OCI-LY3 (cell line): ENCODE measurements around the gene NAPB.

Source experiments
- CTCF ChIP-seq: fragments of 200-600, 300-600 bp; sonication (generic); IDR thresholded peaks from 2 replicates; pipeline ENCODE4 v1.5.1; 2014; ENCODE audit warnings: antibody characterized with exemption, low read length, low read depth
- EZH2phosphoT487 ChIP-seq: fragments of 200-600 bp; shearing (Covaris generic); IDR thresholded peaks from 2 replicates; pipeline ENCODE4 v1.6.1; 2018; ENCODE audit warnings: antibody characterized with exemption, mixed run types, low read depth

DNA sequence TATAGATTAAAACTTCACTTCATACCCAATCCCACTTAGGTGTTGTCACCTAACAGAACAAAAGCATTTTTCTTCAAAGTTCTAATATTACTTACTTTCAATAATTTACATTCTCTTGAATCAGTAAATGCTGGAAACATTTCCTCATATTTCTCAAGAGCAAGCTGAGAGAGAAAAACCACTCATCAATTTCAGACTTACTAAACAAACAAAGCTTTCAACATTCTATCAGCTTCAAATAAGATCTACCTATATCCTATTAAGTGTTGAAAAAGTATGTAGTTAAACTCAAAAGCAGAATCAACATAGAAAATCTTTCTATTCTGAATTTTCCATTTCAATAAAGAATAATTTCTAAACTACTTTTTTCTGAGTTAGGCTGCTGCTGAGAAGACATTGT lies 41.5 kb downstream of the NAPB start:
- no peak for TF ChIP-seq CTCF
- no peak for TF ChIP-seq EZH2phosphoT487
